ENCODE measurements around the gene CSF1R.

GRCh38 chr5:150055326-150056074 is 30.9 kb downstream of the CSF1R start:
- no peak for TF ChIP-seq CTCF (IDR thresholded peaks at IDR 0.05; ENCODE audit: borderline replicate concordance, extremely low read depth, low read length, poor library complexity, severe bottlenecking)
- TF ChIP-seq EZH2 (IDR thresholded peaks at IDR 0.05; ENCODE audit: borderline replicate concordance, low read depth, low read length, severe bottlenecking), result no peak
